PC-3 (cell line): ENCODE data around the gene GEMIN5. TPM values are rescaled to one million over a fixed set of nuclear protein-coding genes. Genes with fewer than 3 reads are reported as not detected.

Experiments used
- ATAC-seq: fragments of 200-7000 bp; cut with Tn5 transposase; 2 replicates; pipeline ENCODE4 v1.9.1; 2020; ENCODE audit warnings: mild to moderate bottlenecking, moderate library complexity
- BruUV-seq: library from RNA; stranded (reverse); fragments of 400-500 nt; replicated peaks from 2 replicates; lab custom pipeline; 2021; lab: Mats Ljungman, UMichigan
- CTCF ChIA-PET: fragments of 300-600 bp; sonication (Branson Sonifier 250); formaldehyde crosslinking; loops from one replicate; lab custom pipeline; 2022; ENCODE audit warnings: antibody characterized with exemption; lab: Charles Lee
- POLR2A ChIA-PET: fragments of 300-600 bp; sonication (Branson Sonifier 250); formaldehyde crosslinking; loops from one replicate; lab custom pipeline; 2022; ENCODE audit warnings: antibody characterized with exemption; ENCODE audit not compliant: unreplicated experiment; lab: Charles Lee
- DNase-seq: peaks from one replicate; pipeline ENCODE4 v3.0.0-alpha.2; 2015
- H2AFZ ChIP-seq: fragments of 300-600 bp; sonication (generic); 2 replicates; pipeline ENCODE4 v1.6.0; 2016; ENCODE audit warnings: antibody characterized with exemption, low read length
- H3F3A ChIP-seq: fragments of 300-600 bp; sonication (generic); one replicate; pipeline ENCODE4 v1.6.0; 2017; ENCODE audit warnings: antibody characterized with exemption, low read length, control low read depth, mild to moderate bottlenecking; ENCODE audit not compliant: unreplicated experiment
- H3K27ac ChIP-seq: fragments of 300-600 bp; sonication (generic); 2 replicates; pipeline ENCODE4 v1.5.1; 2016; ENCODE audit warnings: mild to moderate bottlenecking, low read length
- H3K27me3 ChIP-seq: fragments of 300-600 bp; sonication (generic); 2 replicates; pipeline ENCODE4 v1.6.1; 2016; ENCODE audit warnings: low read length, mixed read lengths
- H3K36me3 ChIP-seq: fragments of 300-600 bp; sonication (generic); 2 replicates; pipeline ENCODE4 v1.6.1; 2016; ENCODE audit warnings: low read depth, mixed run types, low read length, mixed read lengths
- H3K4me1 ChIP-seq: fragments of 300-600 bp; sonication (generic); 2 replicates; pipeline ENCODE4 v1.5.1; 2016; ENCODE audit warnings: low read length; ENCODE audit not compliant: insufficient read depth
- H3K4me2 ChIP-seq: fragments of 300-600 bp; sonication (generic); 2 replicates; pipeline ENCODE4 v1.6.0; 2016; ENCODE audit warnings: low read length
- H3K4me3 ChIP-seq: fragments of 300-600 bp; sonication (generic); 2 replicates; pipeline ENCODE4 v1.5.1; 2016; ENCODE audit warnings: mild to moderate bottlenecking, low read length, mixed read lengths
- H3K79me2 ChIP-seq: fragments of 300-600 bp; sonication (generic); 2 replicates; pipeline ENCODE4 v1.6.1; 2017; ENCODE audit warnings: low read length, mixed read lengths
- H3K9ac ChIP-seq: fragments of 300-600 bp; sonication (generic); 2 replicates; pipeline ENCODE4 v1.6.0; 2016; ENCODE audit warnings: mild to moderate bottlenecking, low read length
- H3K9me2 ChIP-seq: fragments of 300-600 bp; sonication (generic); replicated peaks from 2 replicates; pipeline ENCODE4 v1.6.1; 2016; ENCODE audit warnings: mixed run types, low read length, mixed read lengths
- H3K9me3 ChIP-seq: fragments of 300-600 bp; sonication (generic); 2 replicates; pipeline ENCODE4 v1.6.1; 2016; ENCODE audit warnings: low read length, mixed read lengths
- H4K20me1 ChIP-seq: fragments of 300-600 bp; sonication (generic); 2 replicates; pipeline ENCODE4 v1.6.1; 2016; ENCODE audit warnings: low read length, mixed read lengths
- CTCF ChIP-seq: fragments of 300-600 bp; sonication (generic); conservative IDR thresholded peaks from 2 replicates; pipeline ENCODE4 v1.5.1; 2017; ENCODE audit warnings: antibody characterized with exemption, low read depth, mild to moderate bottlenecking, low read length
- EZH2 ChIP-seq: fragments of 300-600 bp; sonication (generic); IDR thresholded peaks from one replicate; pipeline ENCODE4 v1.6.1; 2017; ENCODE audit warnings: antibody characterized with exemption, mild to moderate bottlenecking, low read length; ENCODE audit not compliant: unreplicated experiment
- EZH2phosphoT487 ChIP-seq: fragments of 300-600 bp; sonication (generic); IDR thresholded peaks from 2 replicates; pipeline ENCODE4 v1.6.1; 2018; ENCODE audit warnings: mild to moderate bottlenecking, antibody characterized with exemption, low read length, borderline replicate concordance
- intact Hi-C: fragments of 100-400 bp; cut with micrococcal nuclease; formaldehyde crosslinking; loops from 2 replicates; pipeline ENCODE4 v1.9.0; 2023
- total RNA-seq: library from RNA; depleted of rRNA; stranded (reverse); fragments of >200 nt; gene quantifications from 2 replicates; pipeline ENCODE4 v1.2.3, GENCODE V29; 2014

The GEMIN5 gene
- total RNA-seq, 1 experiment from 2014 or later: 19.8 TPM

DNA sequence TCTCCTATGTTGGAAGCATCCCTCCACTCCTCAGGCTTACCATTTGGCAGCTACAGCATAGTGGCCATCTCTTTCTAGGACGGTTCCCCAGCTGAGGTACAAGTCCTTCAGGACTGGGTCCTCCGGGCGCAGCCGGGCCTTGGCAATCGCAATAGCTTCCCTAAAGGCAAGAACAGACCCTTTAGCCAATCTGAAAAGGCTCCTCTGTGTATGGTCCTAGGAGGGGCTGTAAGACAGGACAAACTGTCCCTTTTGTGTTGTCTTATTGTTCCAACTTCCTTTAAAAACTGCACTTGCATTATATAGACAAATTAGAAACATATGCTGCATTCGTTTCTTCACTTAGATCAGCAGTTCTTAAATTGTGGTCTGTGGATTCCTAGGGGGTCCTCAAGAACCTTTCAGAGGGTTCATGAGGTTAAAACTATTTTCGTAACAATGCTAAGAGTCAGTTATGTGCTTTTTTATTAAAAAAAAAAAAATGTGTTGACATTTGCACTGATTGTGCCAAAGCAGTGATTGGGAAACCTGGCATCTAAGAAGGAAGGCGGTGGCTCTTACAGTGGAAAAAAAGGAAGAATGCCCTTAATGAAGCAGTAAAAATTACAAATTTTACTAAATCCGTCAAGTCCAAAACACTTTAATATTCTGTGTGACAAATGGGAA, 38.7 kb downstream of the GEMIN5 start:
- H3K4me1 ChIP-seq: no peaks in the 10 kb centered on the region
- no peak for DNase-seq
- H3K27ac ChIP-seq: no peak overlapping the region
- no TSS peak for BruUV-seq
- POLR2A ChIA-PET: no interaction called here
- H3K9ac ChIP-seq: no peak overlapping the region
- no peak overlapping the region for H3K4me3 ChIP-seq
- no peak overlapping the region for H3K4me2 ChIP-seq
- H3F3A ChIP-seq: no peaks in the 10 kb centered on the region
- H3K9me2 ChIP-seq: no peaks in the 10 kb centered on the region
- CTCF ChIA-PET: no interaction called here
- H2AFZ ChIP-seq: no peak overlapping the region
- no peak for TF ChIP-seq CTCF
- no peak for TF ChIP-seq EZH2
- no peak for TF ChIP-seq EZH2phosphoT487
- no peaks in the 10 kb centered on the region for H3K79me2 ChIP-seq
- H4K20me1 ChIP-seq: no peaks in the 10 kb centered on the region
- H3K27me3 ChIP-seq: no peaks in the 10 kb centered on the region
- intact Hi-C loops: no loop called here
- no peaks in the 10 kb centered on the region for H3K9me3 ChIP-seq
- H3K36me3 ChIP-seq: peaks cover 32% of the 10 kb centered on the region
- no peak for ATAC-seq

GRCh38 chr5:154898210-154898609, 39.8 kb downstream of the GEMIN5 start:
- ATAC-seq (no peak), DNase-seq (no peak)
- H3K27ac ChIP-seq: no peak overlapping the region
- H3K4me3 ChIP-seq: no peak overlapping the region
- POLR2A ChIA-PET: no interaction called here
- CTCF ChIA-PET: interaction anchor here (0.7 kb wide), 1 partner anchor 248 kb away, joined by 7 read pairs; no protein-coding TSS in a partner anchor
- H3K4me1 ChIP-seq: no peaks in the 10 kb centered on the region
- intact Hi-C loops: no loop called here
- H3K9me3 ChIP-seq: no peaks in the 10 kb centered on the region
- H3K4me2 ChIP-seq: no peak overlapping the region
- no peaks in the 10 kb centered on the region for H4K20me1 ChIP-seq
- no peaks in the 10 kb centered on the region for H3K27me3 ChIP-seq
- no peak overlapping the region for H2AFZ ChIP-seq
- H3K9me2 ChIP-seq: no peaks in the 10 kb centered on the region
- H3K36me3 ChIP-seq: peaks cover 33% of the 10 kb centered on the region
- H3F3A ChIP-seq: no peaks in the 10 kb centered on the region
- no TSS peak for BruUV-seq
- no peaks in the 10 kb centered on the region for H3K79me2 ChIP-seq
- H3K9ac ChIP-seq: no peak overlapping the region
- TF ChIP-seq EZH2 (no peak), CTCF (no peak), EZH2phosphoT487 (no peak)

- Histone ChIP-seq H3K79me2 (no peaks in the 10 kb centered on the region), H3K4me2 (no peak overlapping the region), H3K9ac (no peak overlapping the region), H3K4me3 (no peak overlapping the region), H4K20me1 (no peaks in the 10 kb centered on the region), H3K9me3 (no peaks in the 10 kb centered on the region), H3K27me3 (no peaks in the 10 kb centered on the region), H3K36me3 (peaks cover 33% of the 10 kb centered on the region), H3K9me2 (no peaks in the 10 kb centered on the region), H3K27ac (no peak overlapping the region), H2AFZ (no peak overlapping the region), H3K4me1 (no peaks in the 10 kb centered on the region), H3F3A (no peaks in the 10 kb centered on the region)
- CTCF ChIA-PET: no interaction called here
- ATAC-seq: no peak
- TF ChIP-seq EZH2phosphoT487 (no peak), CTCF (no peak), EZH2 (no peak)
- intact Hi-C loops: no loop called here
- no peak for DNase-seq
- no TSS peak for BruUV-seq
- POLR2A ChIA-PET: no interaction called here
Measured at GRCh38 chr5:154896562-154897165, 41.3 kb downstream of the GEMIN5 start.
